MCF 10A (cell line): Measurements from ENCODE around the gene SORBS1. TPM values are rescaled to one million over a fixed set of nuclear protein-coding genes. Genes with fewer than 3 reads are reported as not detected.

Experiments
- BruUV-seq: library from RNA; stranded (reverse); fragments of 400-500 nt; replicated peaks from 2 replicates; lab custom pipeline; 2021; lab: Mats Ljungman, UMichigan
- CTCF ChIA-PET: fragments of 300-600 bp; sonication (Branson Sonifier 250); formaldehyde crosslinking; extraction: SDS; loops from one replicate; lab custom pipeline; 2021; ENCODE audit warnings: antibody characterized with exemption, inconsistent platforms; lab: Yijun Ruan, JAX
- POLR2A ChIA-PET: fragments of 300-600, 350-650 bp; sonication (Branson Sonifier 250); formaldehyde crosslinking; extraction: SDS; loops from one replicate; lab custom pipeline; 2020; ENCODE audit warnings: antibody characterized with exemption, inconsistent platforms; lab: Yijun Ruan, JAX
- DNase-seq: peaks from one replicate; pipeline ENCODE4 v3.0.0-alpha.2; 2018; ENCODE audit not compliant: unreplicated experiment
- H3K27ac Mint-ChIP-seq: one replicate; pipeline ENCODE4 v1.8.0; 2022; ENCODE audit warnings: mild to moderate bottlenecking, low read depth, mixed read lengths; ENCODE audit not compliant: unreplicated experiment
- H3K27me3 Mint-ChIP-seq: one replicate; pipeline ENCODE4 v1.8.0; 2022; ENCODE audit warnings: mixed read lengths; ENCODE audit not compliant: insufficient read depth, unreplicated experiment
- H3K36me3 Mint-ChIP-seq: one replicate; pipeline ENCODE4 v1.8.0; 2022; ENCODE audit warnings: mild to moderate bottlenecking, moderate library complexity, mixed read lengths; ENCODE audit not compliant: insufficient read depth, unreplicated experiment
- H3K4me1 Mint-ChIP-seq: one replicate; pipeline ENCODE4 v1.8.0; 2022; ENCODE audit warnings: mixed read lengths; ENCODE audit not compliant: insufficient read depth, unreplicated experiment
- H3K4me3 Mint-ChIP-seq: one replicate; pipeline ENCODE4 v1.8.0; 2022; ENCODE audit warnings: mild to moderate bottlenecking, moderate library complexity, mixed read lengths; ENCODE audit not compliant: unreplicated experiment
- H3K9me3 Mint-ChIP-seq: one replicate; pipeline ENCODE4 v1.8.0; 2022; ENCODE audit warnings: mixed read lengths; ENCODE audit not compliant: unreplicated experiment
- CTCF ChIP-seq: fragments of 200-600 bp; IDR thresholded peaks from one replicate; pipeline ENCODE4 v1.8.0; 2022; ENCODE audit warnings: antibody characterized with exemption, mild to moderate bottlenecking; ENCODE audit not compliant: unreplicated experiment
- intact Hi-C: fragments of 100-400 bp; cut with micrococcal nuclease; formaldehyde crosslinking; loops from 2 replicates; pipeline ENCODE4 v1.14.1; 2022
- total RNA-seq: library from RNA; stranded (reverse); gene quantifications from 2 replicates; pipeline ENCODE4 v1.2.3, GENCODE V29; 2022

The SORBS1 gene
- total RNA-seq, 1 experiment from 2014 or later = 1.0 TPM

- H3K4me1 Mint-ChIP-seq = no peaks in the 10 kb centered on the region
- intact Hi-C loops = no loop called here
- no peaks in the 10 kb centered on the region for H3K36me3 Mint-ChIP-seq
- no peak for DNase-seq
- TF ChIP-seq CTCF = no peak
- H3K27me3 Mint-ChIP-seq = no peaks in the 10 kb centered on the region
- BruUV-seq = no TSS peak
- no peaks in the 10 kb centered on the region for H3K9me3 Mint-ChIP-seq
- ChIA-PET POLR2A (no interaction called here), CTCF (no interaction called here)
- H3K27ac Mint-ChIP-seq = no peak overlapping the region
- no peak overlapping the region for H3K4me3 Mint-ChIP-seq
Observed at GRCh38 chr10:95504246-95504691, 56.9 kb downstream of the SORBS1 start.

GRCh38 chr10:95503526-95503925 lies 57.6 kb downstream of the SORBS1 start:
- no peak for TF ChIP-seq CTCF

GRCh38 chr10:95503001-95503400 lies 58.2 kb downstream of the SORBS1 start:
- H3K4me3 Mint-ChIP-seq = no peak overlapping the region

More at GRCh38 chr10:95503526-95503925, 57.6 kb downstream of the SORBS1 start:
- intact Hi-C loops = no loop called here
- Mint-ChIP-seq H3K27me3 (no peaks in the 10 kb centered on the region), H3K4me3 (no peak overlapping the region), H3K4me1 (no peaks in the 10 kb centered on the region), H3K9me3 (no peaks in the 10 kb centered on the region), H3K27ac (no peak overlapping the region), H3K36me3 (no peaks in the 10 kb centered on the region)
- DNase-seq = no peak
- POLR2A ChIA-PET = interaction anchor here (0.6 kb wide), 1 partner anchor 1712 kb away, joined by 3 read pairs; no protein-coding TSS in a partner anchor
- BruUV-seq = no TSS peak
- CTCF ChIA-PET = interaction anchor here (0.7 kb wide), 1 partner anchor 13 kb away, joined by 3 read pairs; no protein-coding TSS in a partner anchor

GRCh38 chr10:95502377-95502776 lies 58.8 kb downstream of the SORBS1 start:
- no peak overlapping the region for H3K27ac Mint-ChIP-seq
- intact Hi-C loops = no loop called here
- no peak overlapping the region for H3K4me3 Mint-ChIP-seq
- no peak for DNase-seq
- H3K36me3 Mint-ChIP-seq = no peaks in the 10 kb centered on the region
- CTCF ChIA-PET = interaction anchor here (0.6 to 0.8 kb wide), 3 partner anchors 11 to 237 kb away, joined by 3 to 4 read pairs (median 3); no protein-coding TSS in a partner anchor
- BruUV-seq = no TSS peak
- H3K4me1 Mint-ChIP-seq = no peaks in the 10 kb centered on the region
- H3K9me3 Mint-ChIP-seq = no peaks in the 10 kb centered on the region
- H3K27me3 Mint-ChIP-seq = no peaks in the 10 kb centered on the region
- POLR2A ChIA-PET = no interaction called here
- TF ChIP-seq CTCF = no peak

More at GRCh38 chr10:95503001-95503400, 58.2 kb downstream of the SORBS1 start:
- no TSS peak for BruUV-seq
- Mint-ChIP-seq H3K27me3 (no peaks in the 10 kb centered on the region), H3K4me1 (no peaks in the 10 kb centered on the region), H3K9me3 (no peaks in the 10 kb centered on the region), H3K36me3 (no peaks in the 10 kb centered on the region), H3K27ac (no peak overlapping the region)
- ChIA-PET POLR2A (interaction anchor here (0.6 kb wide), 1 partner anchor 1712 kb away, joined by 3 read pairs; no protein-coding TSS in a partner anchor), CTCF (interaction anchor here (0.7 kb wide), 1 partner anchor 57 kb away, joined by 3 read pairs; no protein-coding TSS in a partner anchor)
- intact Hi-C loops = no loop called here
- DNase-seq = no peak
- no peak for TF ChIP-seq CTCF
